Neural cell (in vitro differentiated cells): ENCODE results near the gene TEX54. TPM values are rescaled to one million over a fixed set of nuclear protein-coding genes. Genes with fewer than 3 reads are reported as not detected.

Experiments used
- H2AFZ ChIP-seq: fragments of 200-600, 300-800 bp; sonication (generic), shearing (Covaris generic); 2 replicates; pipeline ENCODE4 v1.6.0; 2014; ENCODE audit warnings: low read depth, mild to moderate bottlenecking, antibody characterized with exemption, low read length, moderate library complexity
- H3F3A ChIP-seq: fragments of 200-600 bp; shearing (Covaris generic); 2 replicates; pipeline ENCODE4 v1.6.1; 2016; ENCODE audit warnings: mild to moderate bottlenecking, moderate library complexity, mixed read lengths, antibody characterized with exemption, low read length; ENCODE audit not compliant: insufficient read depth, poor library complexity, severe bottlenecking
- H3K27ac ChIP-seq: fragments of 200-600, 300-800 bp; sonication (generic), shearing (Covaris generic); 2 replicates; pipeline ENCODE4 v1.5.1; 2014; ENCODE audit warnings: mild to moderate bottlenecking, low read length, moderate library complexity
- H3K27me3 ChIP-seq: fragments of 300-800, 200-600 bp; sonication (generic), shearing (Covaris generic); 2 replicates; pipeline ENCODE4 v1.6.0; 2014; ENCODE audit warnings: mild to moderate bottlenecking, low read depth, low read length, moderate library complexity; ENCODE audit not compliant: insufficient read depth
- H3K36me3 ChIP-seq: fragments of 300-800, 200-600 bp; sonication (generic), shearing (Covaris generic); 2 replicates; pipeline ENCODE4 v1.5.1; 2014; ENCODE audit warnings: mild to moderate bottlenecking, antibody characterized with exemption, low read length, moderate library complexity; ENCODE audit not compliant: insufficient read depth
- H3K4me2 ChIP-seq: fragments of 300-800, 200-600 bp; sonication (generic), shearing (Covaris generic); 2 replicates; pipeline ENCODE4 v1.6.0; 2014; ENCODE audit warnings: mild to moderate bottlenecking, low read length
- H3K4me3 ChIP-seq: fragments of 300-800, 200-600 bp; sonication (generic), shearing (Covaris generic); 2 replicates; pipeline ENCODE4 v1.5.1; 2014; ENCODE audit warnings: mild to moderate bottlenecking, low read length, moderate library complexity
- H3K79me2 ChIP-seq: fragments of 200-600 bp; shearing (Covaris generic); replicated peaks from 2 replicates; pipeline ENCODE4 v1.6.0; 2014; ENCODE audit warnings: mild to moderate bottlenecking, low read length, moderate library complexity; ENCODE audit not compliant: insufficient read depth
- H3K9ac ChIP-seq: fragments of 300-800, 200-600 bp; sonication (generic), shearing (Covaris generic); 2 replicates; pipeline ENCODE4 v1.6.1; 2016; ENCODE audit warnings: mild to moderate bottlenecking, low read length, mixed read lengths
- H3K9me2 ChIP-seq: fragments of 200-600 bp; shearing (Covaris generic); 2 replicates; pipeline ENCODE4 v1.6.1; 2016; ENCODE audit warnings: mild to moderate bottlenecking, low read length, mixed read lengths; ENCODE audit not compliant: insufficient read depth
- H3K9me3 ChIP-seq: fragments of 200-600, 300-800 bp; sonication (generic), shearing (Covaris generic); 2 replicates; pipeline ENCODE4 v1.6.1; 2016; ENCODE audit warnings: mild to moderate bottlenecking, mixed run types, low read length, moderate library complexity, mixed read lengths
- H4K20me1 ChIP-seq: fragments of 200-600 bp; shearing (Covaris generic); 2 replicates; pipeline ENCODE4 v1.6.1; 2016; ENCODE audit warnings: mild to moderate bottlenecking, mixed run types; ENCODE audit not compliant: insufficient read depth
- EP300 ChIP-seq: fragments of 450-650 bp; conservative IDR thresholded peaks from 2 replicates; pipeline ENCODE4 v1.6.1; 2014; ENCODE audit warnings: antibody characterized with exemption, mild to moderate bottlenecking, moderate library complexity; ENCODE audit not compliant: poor library complexity, severe bottlenecking
- EZH2 ChIP-seq: fragments of 200-600, 300-800 bp; shearing (Covaris generic), sonication (generic); IDR thresholded peaks from 2 replicates; pipeline ENCODE4 v1.6.1; 2014; ENCODE audit warnings: antibody characterized with exemption, low read length, borderline replicate concordance, mild to moderate bottlenecking; ENCODE audit not compliant: insufficient read depth, poor library complexity, severe bottlenecking
- MXI1 ChIP-seq: fragments of 450-650 bp; conservative IDR thresholded peaks from 2 replicates; pipeline ENCODE4 v1.6.1; 2014; ENCODE audit warnings: antibody characterized with exemption, mild to moderate bottlenecking; ENCODE audit not compliant: poor library complexity, severe bottlenecking
- POLR2AphosphoS5 ChIP-seq: IDR thresholded peaks from 2 replicates; pipeline ENCODE4 v1.6.1; 2012
- RAD21 ChIP-seq: fragments of 450-650 bp; conservative IDR thresholded peaks from 2 replicates; pipeline ENCODE4 v1.6.1; 2014; ENCODE audit warnings: antibody characterized with exemption, mild to moderate bottlenecking, moderate library complexity
- SMC3 ChIP-seq: fragments of 450-650 bp; conservative IDR thresholded peaks from 2 replicates; pipeline ENCODE4 v1.6.1; 2014; ENCODE audit warnings: antibody characterized with exemption, mild to moderate bottlenecking, moderate library complexity; ENCODE audit not compliant: poor library complexity
- TAF1 ChIP-seq: IDR thresholded peaks from 2 replicates; pipeline ENCODE4 v1.6.1; 2012; ENCODE audit warnings: low read depth
- polyA plus RNA-seq: library from polyadenylated mRNA; depleted of rRNA; stranded (reverse); fragments of >200 nt; gene quantifications from 2 replicates; pipeline ENCODE4 v1.2.3, GENCODE V29; 2014
- TF ChIP-seq, protein P1 (sequence below): IDR thresholded peaks from 2 replicates; pipeline ENCODE4 v1.6.1; 2012; ENCODE audit warnings: borderline replicate concordance
- TF ChIP-seq, protein P2 (sequence below): fragments of 450-650 bp; IDR thresholded peaks from 2 replicates; pipeline ENCODE4 v1.5.1; 2014; ENCODE audit warnings: antibody characterized with exemption, mild to moderate bottlenecking, moderate library complexity; ENCODE audit not compliant: poor library complexity, severe bottlenecking

TEX54 gene
- polyA plus RNA-seq, 1 donor from 2014 or later: not detected

DNA sequence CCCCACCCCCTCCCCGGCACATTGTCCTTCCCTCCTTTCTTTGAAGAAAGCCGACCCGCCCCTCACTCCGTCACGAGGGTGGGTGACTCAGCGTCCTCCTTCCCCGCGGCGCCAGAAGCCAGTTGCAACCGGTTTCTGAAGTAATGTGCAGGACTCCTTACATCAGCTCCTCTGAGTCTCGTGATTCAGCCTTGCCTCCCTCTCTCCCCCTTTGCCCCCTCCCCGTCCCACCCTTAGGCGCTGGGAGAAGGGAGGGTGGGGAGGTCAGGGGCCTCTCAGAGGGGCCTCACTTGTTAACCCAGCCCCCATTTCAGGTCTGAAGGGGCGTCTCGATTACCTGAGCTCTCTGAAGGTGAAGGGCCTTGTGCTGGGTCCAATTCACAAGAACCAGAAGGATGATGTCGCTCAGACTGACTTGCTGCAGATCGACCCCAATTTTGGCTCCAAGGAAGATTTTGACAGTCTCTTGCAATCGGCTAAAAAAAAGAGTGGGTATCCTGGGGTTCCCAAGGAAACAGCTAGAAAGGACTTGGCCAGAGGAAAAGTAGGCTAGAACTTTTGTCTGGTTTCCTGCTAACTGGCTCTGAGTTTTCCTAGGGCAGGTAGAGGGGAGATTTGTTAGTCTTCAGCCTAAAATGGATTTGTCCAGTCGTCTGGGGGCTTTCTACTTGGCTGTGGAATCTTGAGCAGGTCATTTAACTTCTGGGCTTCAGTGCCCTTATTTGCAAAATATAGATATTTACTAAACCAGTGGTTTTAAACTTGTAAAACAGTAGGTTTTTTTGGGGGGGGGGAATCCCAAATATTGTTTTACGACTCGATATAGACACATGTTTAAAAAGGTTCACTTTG lies 49.2 kb upstream of the TEX54 start:
- H3K9me3 ChIP-seq: no peaks in the 10 kb centered on the region
- TF ChIP-seq, protein P1, sequence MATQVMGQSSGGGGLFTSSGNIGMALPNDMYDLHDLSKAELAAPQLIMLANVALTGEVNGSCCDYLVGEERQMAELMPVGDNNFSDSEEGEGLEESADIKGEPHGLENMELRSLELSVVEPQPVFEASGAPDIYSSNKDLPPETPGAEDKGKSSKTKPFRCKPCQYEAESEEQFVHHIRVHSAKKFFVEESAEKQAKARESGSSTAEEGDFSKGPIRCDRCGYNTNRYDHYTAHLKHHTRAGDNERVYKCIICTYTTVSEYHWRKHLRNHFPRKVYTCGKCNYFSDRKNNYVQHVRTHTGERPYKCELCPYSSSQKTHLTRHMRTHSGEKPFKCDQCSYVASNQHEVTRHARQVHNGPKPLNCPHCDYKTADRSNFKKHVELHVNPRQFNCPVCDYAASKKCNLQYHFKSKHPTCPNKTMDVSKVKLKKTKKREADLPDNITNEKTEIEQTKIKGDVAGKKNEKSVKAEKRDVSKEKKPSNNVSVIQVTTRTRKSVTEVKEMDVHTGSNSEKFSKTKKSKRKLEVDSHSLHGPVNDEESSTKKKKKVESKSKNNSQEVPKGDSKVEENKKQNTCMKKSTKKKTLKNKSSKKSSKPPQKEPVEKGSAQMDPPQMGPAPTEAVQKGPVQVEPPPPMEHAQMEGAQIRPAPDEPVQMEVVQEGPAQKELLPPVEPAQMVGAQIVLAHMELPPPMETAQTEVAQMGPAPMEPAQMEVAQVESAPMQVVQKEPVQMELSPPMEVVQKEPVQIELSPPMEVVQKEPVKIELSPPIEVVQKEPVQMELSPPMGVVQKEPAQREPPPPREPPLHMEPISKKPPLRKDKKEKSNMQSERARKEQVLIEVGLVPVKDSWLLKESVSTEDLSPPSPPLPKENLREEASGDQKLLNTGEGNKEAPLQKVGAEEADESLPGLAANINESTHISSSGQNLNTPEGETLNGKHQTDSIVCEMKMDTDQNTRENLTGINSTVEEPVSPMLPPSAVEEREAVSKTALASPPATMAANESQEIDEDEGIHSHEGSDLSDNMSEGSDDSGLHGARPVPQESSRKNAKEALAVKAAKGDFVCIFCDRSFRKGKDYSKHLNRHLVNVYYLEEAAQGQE: no peak
- TF ChIP-seq MXI1: no peak
- TF ChIP-seq EP300: no peak
- TF ChIP-seq POLR2AphosphoS5: no peak
- no peak for TF ChIP-seq TAF1
- no peak for TF ChIP-seq SMC3
- TF ChIP-seq EZH2: no peak
- TF ChIP-seq, protein P2, sequence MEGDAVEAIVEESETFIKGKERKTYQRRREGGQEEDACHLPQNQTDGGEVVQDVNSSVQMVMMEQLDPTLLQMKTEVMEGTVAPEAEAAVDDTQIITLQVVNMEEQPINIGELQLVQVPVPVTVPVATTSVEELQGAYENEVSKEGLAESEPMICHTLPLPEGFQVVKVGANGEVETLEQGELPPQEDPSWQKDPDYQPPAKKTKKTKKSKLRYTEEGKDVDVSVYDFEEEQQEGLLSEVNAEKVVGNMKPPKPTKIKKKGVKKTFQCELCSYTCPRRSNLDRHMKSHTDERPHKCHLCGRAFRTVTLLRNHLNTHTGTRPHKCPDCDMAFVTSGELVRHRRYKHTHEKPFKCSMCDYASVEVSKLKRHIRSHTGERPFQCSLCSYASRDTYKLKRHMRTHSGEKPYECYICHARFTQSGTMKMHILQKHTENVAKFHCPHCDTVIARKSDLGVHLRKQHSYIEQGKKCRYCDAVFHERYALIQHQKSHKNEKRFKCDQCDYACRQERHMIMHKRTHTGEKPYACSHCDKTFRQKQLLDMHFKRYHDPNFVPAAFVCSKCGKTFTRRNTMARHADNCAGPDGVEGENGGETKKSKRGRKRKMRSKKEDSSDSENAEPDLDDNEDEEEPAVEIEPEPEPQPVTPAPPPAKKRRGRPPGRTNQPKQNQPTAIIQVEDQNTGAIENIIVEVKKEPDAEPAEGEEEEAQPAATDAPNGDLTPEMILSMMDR: no peak
- no peak for TF ChIP-seq RAD21
- H4K20me1 ChIP-seq: no peaks in the 10 kb centered on the region
- H3F3A ChIP-seq: no peaks in the 10 kb centered on the region
- H3K36me3 ChIP-seq: peaks cover 16% of the 10 kb centered on the region
- no peaks in the 10 kb centered on the region for H3K27me3 ChIP-seq
- peak overlapping the region; percentile 82 for H3K4me2 ChIP-seq
- peak overlapping the region; percentile 99 for H3K27ac ChIP-seq
- H3K79me2 ChIP-seq: peaks cover 51% of the 10 kb centered on the region
- peak overlapping the region; percentile 90 for H3K4me3 ChIP-seq
- H3K9me2 ChIP-seq: no peaks in the 10 kb centered on the region
- no peak overlapping the region for H2AFZ ChIP-seq
- peak overlapping the region; percentile 99 for H3K9ac ChIP-seq

DNA sequence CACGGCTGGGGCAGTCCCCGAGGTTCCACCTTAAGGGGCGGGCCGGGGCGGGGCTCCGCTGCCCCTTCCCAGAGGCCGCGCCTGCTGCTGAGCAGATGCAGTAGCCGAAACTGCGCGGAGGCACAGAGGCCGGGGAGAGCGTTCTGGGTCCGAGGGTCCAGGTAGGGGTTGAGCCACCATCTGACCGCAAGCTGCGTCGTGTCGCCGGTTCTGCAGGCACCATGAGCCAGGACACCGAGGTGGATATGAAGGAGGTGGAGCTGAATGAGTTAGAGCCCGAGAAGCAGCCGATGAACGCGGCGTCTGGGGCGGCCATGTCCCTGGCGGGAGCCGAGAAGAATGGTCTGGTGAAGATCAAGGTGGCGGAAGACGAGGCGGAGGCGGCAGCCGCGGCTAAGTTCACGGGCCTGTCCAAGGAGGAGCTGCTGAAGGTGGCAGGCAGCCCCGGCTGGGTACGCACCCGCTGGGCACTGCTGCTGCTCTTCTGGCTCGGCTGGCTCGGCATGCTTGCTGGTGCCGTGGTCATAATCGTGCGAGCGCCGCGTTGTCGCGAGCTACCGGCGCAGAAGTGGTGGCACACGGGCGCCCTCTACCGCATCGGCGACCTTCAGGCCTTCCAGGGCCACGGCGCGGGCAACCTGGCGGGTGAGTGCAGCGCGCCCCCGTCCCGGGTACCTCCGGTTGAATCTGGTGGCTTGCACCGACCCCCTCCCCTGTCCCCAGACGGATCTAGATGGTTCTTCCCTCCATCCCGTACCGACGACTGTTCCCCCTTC lies 48.4 kb upstream of the TEX54 start, which contains the start of gene SLC3A2:
Gene SLC3A2 (plus strand): TSS at position 94 of the 776 bp plus-strand sequence. CDS start 128 bp downstream, at position 222.
- H3K79me2 ChIP-seq: peaks cover 51% of the 10 kb centered on the region
- H3K27ac ChIP-seq: peak within 1 kb of the TSS; percentile 99
- H2AFZ ChIP-seq: peak within 1 kb of the TSS; percentile 36
- H4K20me1 ChIP-seq: no peaks in the 10 kb centered on the region
- H3K27me3 ChIP-seq: no peaks in the 10 kb centered on the region
- H3F3A ChIP-seq: no peaks in the 10 kb centered on the region
- H3K9me3 ChIP-seq: no peaks in the 10 kb centered on the region
- H3K9ac ChIP-seq: peak within 1 kb of the TSS; percentile 99
- H3K36me3 ChIP-seq: peaks cover 16% of the 10 kb centered on the region
- peak; percentile 59 for TF ChIP-seq EP300
- peak; percentile 96 for TF ChIP-seq MXI1
- peak; percentile 82 for TF ChIP-seq POLR2AphosphoS5
- TF ChIP-seq SMC3: peak; percentile 67
- peak; percentile 75 for TF ChIP-seq RAD21
- TF ChIP-seq, protein P2: peak; percentile 94
- TF ChIP-seq EZH2: no peak
- TF ChIP-seq, protein P1: peak; percentile 88
- TF ChIP-seq TAF1: peak; percentile 87
- peak within 1 kb of the TSS; percentile 90 for H3K4me3 ChIP-seq
- peak within 1 kb of the TSS; percentile 90 for H3K4me2 ChIP-seq
- H3K9me2 ChIP-seq: no peaks in the 10 kb centered on the region
